ENCODE measurements around the gene UAP1L1. TPM values are rescaled to one million over a fixed set of nuclear protein-coding genes. Genes with fewer than 3 reads are reported as not detected.

The UAP1L1 gene
- total and polyA plus RNA-seq, 4 donors: 0.35 to 2.3 (median 1.7) TPM

DNA sequence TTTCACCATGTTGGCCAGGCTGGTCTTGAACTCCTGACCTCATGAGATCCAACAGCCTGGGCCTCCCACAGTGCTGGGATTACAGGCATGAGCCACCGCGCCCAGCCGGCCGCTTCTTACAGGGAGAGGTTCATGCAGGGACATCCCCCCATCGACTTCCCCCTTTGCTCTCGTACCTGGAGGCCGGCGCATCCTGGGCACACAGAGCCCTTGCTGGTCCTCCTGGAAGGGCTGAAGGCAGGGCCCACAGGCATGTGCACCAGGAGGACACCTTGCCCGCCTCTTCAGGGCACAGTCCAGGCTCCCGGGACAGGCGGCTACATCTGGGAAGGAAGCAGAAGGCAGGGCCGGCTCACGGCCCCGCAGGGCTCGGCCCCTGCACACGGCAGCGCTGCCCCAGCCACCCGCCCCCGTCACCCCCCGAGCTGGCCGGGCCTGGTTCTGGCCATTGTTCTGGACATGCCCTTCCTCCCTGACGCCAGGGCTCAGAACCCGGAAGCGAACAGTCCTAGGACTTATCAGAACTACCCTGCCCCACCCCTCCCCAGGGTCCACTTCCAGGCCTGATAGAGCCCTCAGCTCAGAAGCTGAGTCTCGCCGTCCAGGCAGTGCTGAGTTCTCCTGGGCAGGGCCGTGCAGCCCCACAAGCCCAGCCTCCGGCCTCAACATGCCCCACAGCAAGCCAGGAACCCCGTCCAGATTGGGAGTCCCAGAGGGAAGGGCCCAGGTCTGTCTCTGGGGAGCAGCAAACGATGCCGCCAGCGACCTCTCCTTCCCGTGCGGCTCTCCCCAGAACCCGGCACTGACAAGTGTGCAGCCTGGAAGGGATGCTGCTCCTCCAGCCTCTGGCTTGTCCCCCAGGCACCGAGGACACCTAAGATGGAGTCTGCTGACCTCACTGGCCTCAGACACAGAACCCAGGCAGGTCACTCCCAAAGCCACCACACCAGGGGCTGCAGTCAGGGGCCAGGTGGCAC lies 34.3 kb upstream of the UAP1L1 start:
- DNase-seq (ENCODE audit: low spot score): no peak
- no peak overlapping the region for H3K9ac ChIP-seq (ENCODE audit: low read depth in 1 of 2, low read length in 2 of 2)
- 75% methylated on average over 36 of the region's 36 CpGs for WGBS
- H3K27ac ChIP-seq (ENCODE audit: low read depth in 1 of 2, low read length in 2 of 2): peak overlapping the region in 1 of 2 donors; percentile 23
- no peaks in the 10 kb centered on the region for H3K9me3 ChIP-seq (ENCODE audit: control insufficient read depth in 4 of 4, low read length in 3 of 4)
- H3K36me3 ChIP-seq (ENCODE audit: control insufficient read depth in 4 of 4, insufficient read depth in 3 of 4, low read depth in 1 of 4, low read length in 3 of 4): no peaks in the 10 kb centered on the region
- peaks cover 4 to 22% (median 7%) of the 10 kb centered on the region in 4 donors for H3K27me3 ChIP-seq (ENCODE audit: control insufficient read depth in 4 of 4, insufficient read depth in 4 of 4, low read length in 3 of 4)
- peaks cover 0 to 29% (median 4%) of the 10 kb centered on the region in 4 donors for H3K4me1 ChIP-seq (ENCODE audit: control insufficient read depth in 4 of 4, insufficient read depth in 4 of 4, low read length in 3 of 4)
- H3K4me3 ChIP-seq (ENCODE audit: low read depth in 1 of 3, low read length in 3 of 3): no peak overlapping the region
- TF ChIP-seq FOXA2 (IDR thresholded peaks at IDR 0.05) (no peak), RXRA (IDR thresholded peaks at IDR 0.05) (no peak), HNF4G (IDR thresholded peaks at IDR 0.05) (no peak), GABPA (IDR thresholded peaks at IDR 0.05 in 1 of 2, conservative IDR thresholded peaks at IDR 0.05 in 1 of 2) (no peak), NR2F2 (IDR thresholded peaks at IDR 0.05) (no peak), EGR1 (IDR thresholded peaks at IDR 0.05; ENCODE audit: low read depth in 2 of 2) (no peak), JUND (IDR thresholded peaks at IDR 0.05) (no peak)
- TF ChIP-seq, protein P1, sequence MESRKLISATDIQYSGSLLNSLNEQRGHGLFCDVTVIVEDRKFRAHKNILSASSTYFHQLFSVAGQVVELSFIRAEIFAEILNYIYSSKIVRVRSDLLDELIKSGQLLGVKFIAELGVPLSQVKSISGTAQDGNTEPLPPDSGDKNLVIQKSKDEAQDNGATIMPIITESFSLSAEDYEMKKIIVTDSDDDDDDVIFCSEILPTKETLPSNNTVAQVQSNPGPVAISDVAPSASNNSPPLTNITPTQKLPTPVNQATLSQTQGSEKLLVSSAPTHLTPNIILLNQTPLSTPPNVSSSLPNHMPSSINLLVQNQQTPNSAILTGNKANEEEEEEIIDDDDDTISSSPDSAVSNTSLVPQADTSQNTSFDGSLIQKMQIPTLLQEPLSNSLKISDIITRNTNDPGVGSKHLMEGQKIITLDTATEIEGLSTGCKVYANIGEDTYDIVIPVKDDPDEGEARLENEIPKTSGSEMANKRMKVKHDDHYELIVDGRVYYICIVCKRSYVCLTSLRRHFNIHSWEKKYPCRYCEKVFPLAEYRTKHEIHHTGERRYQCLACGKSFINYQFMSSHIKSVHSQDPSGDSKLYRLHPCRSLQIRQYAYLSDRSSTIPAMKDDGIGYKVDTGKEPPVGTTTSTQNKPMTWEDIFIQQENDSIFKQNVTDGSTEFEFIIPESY (IDR thresholded peaks at IDR 0.05): no peak
- TF ChIP-seq, protein P2, sequence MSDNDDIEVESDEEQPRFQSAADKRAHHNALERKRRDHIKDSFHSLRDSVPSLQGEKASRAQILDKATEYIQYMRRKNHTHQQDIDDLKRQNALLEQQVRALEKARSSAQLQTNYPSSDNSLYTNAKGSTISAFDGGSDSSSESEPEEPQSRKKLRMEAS (IDR thresholded peaks at IDR 0.05): no peak
- TF ChIP-seq, protein P3, sequence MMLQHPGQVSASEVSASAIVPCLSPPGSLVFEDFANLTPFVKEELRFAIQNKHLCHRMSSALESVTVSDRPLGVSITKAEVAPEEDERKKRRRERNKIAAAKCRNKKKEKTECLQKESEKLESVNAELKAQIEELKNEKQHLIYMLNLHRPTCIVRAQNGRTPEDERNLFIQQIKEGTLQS (IDR thresholded peaks at IDR 0.05): no peak

DNA sequence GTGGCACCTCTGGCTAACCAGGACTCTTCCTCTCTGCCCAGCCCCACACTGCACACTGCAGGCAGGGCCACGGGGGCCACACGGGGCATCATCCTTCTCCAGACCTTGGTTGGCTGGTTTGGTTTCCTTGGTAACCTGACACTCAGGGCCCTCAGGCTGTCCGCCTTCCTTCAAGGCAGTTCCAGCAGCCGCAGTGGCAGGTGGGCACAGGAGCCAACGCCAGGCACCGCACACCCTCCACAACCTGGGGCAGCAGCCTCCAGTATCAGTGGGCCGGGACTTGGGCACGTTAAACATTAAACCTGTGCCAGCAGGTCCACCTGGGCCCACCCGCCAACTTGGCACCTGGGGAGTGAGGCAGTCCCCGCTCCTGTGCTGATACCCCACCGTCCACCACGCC lies 33.3 kb upstream of the UAP1L1 start:
- Histone ChIP-seq H3K27ac (ENCODE audit: low read depth in 1 of 2, low read length in 2 of 2) (no peak overlapping the region), H3K27me3 (ENCODE audit: control insufficient read depth in 4 of 4, insufficient read depth in 4 of 4, low read length in 3 of 4) (peaks cover 6 to 22% (median 7%) of the 10 kb centered on the region in 4 donors), H3K36me3 (ENCODE audit: control insufficient read depth in 4 of 4, insufficient read depth in 3 of 4, low read depth in 1 of 4, low read length in 3 of 4) (no peaks in the 10 kb centered on the region), H3K4me1 (ENCODE audit: control insufficient read depth in 4 of 4, insufficient read depth in 4 of 4, low read length in 3 of 4) (peaks cover 0 to 29% (median 4%) of the 10 kb centered on the region in 4 donors), H3K9me3 (ENCODE audit: control insufficient read depth in 4 of 4, low read length in 3 of 4) (no peaks in the 10 kb centered on the region), H3K9ac (ENCODE audit: low read depth in 1 of 2, low read length in 2 of 2) (no peak overlapping the region), H3K4me3 (ENCODE audit: low read depth in 1 of 3, low read length in 3 of 3) (no peak overlapping the region)
- 54% methylated on average over 12 of the region's 12 CpGs for WGBS
- TF ChIP-seq RAD21 (IDR thresholded peaks at IDR 0.05) (no peak), HNF4A (conservative IDR thresholded peaks at IDR 0.05) (no peak), FOXA1 (IDR thresholded peaks at IDR 0.05) (no peak), RXRA (IDR thresholded peaks at IDR 0.05) (no peak), TAF1 (conservative IDR thresholded peaks at IDR 0.05) (no peak)
- TF ChIP-seq, protein P4, sequence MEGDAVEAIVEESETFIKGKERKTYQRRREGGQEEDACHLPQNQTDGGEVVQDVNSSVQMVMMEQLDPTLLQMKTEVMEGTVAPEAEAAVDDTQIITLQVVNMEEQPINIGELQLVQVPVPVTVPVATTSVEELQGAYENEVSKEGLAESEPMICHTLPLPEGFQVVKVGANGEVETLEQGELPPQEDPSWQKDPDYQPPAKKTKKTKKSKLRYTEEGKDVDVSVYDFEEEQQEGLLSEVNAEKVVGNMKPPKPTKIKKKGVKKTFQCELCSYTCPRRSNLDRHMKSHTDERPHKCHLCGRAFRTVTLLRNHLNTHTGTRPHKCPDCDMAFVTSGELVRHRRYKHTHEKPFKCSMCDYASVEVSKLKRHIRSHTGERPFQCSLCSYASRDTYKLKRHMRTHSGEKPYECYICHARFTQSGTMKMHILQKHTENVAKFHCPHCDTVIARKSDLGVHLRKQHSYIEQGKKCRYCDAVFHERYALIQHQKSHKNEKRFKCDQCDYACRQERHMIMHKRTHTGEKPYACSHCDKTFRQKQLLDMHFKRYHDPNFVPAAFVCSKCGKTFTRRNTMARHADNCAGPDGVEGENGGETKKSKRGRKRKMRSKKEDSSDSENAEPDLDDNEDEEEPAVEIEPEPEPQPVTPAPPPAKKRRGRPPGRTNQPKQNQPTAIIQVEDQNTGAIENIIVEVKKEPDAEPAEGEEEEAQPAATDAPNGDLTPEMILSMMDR (IDR thresholded peaks at IDR 0.05; ENCODE audit: low read depth, low read length, missing input control): no peak
- TF ChIP-seq, protein P5, sequence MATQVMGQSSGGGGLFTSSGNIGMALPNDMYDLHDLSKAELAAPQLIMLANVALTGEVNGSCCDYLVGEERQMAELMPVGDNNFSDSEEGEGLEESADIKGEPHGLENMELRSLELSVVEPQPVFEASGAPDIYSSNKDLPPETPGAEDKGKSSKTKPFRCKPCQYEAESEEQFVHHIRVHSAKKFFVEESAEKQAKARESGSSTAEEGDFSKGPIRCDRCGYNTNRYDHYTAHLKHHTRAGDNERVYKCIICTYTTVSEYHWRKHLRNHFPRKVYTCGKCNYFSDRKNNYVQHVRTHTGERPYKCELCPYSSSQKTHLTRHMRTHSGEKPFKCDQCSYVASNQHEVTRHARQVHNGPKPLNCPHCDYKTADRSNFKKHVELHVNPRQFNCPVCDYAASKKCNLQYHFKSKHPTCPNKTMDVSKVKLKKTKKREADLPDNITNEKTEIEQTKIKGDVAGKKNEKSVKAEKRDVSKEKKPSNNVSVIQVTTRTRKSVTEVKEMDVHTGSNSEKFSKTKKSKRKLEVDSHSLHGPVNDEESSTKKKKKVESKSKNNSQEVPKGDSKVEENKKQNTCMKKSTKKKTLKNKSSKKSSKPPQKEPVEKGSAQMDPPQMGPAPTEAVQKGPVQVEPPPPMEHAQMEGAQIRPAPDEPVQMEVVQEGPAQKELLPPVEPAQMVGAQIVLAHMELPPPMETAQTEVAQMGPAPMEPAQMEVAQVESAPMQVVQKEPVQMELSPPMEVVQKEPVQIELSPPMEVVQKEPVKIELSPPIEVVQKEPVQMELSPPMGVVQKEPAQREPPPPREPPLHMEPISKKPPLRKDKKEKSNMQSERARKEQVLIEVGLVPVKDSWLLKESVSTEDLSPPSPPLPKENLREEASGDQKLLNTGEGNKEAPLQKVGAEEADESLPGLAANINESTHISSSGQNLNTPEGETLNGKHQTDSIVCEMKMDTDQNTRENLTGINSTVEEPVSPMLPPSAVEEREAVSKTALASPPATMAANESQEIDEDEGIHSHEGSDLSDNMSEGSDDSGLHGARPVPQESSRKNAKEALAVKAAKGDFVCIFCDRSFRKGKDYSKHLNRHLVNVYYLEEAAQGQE (IDR thresholded peaks at IDR 0.05): no peak
- DNase-seq (ENCODE audit: low spot score): no peak

Data from liver (tissue), 9 donors.